HepG2 (cell line): Measurements from ENCODE around the gene RGS7.

Source experiments
- EZH2 ChIP-seq: conservative IDR thresholded peaks from 2 replicates; pipeline ENCODE4 v1.6.1; 2012; ENCODE audit warnings: mild to moderate bottlenecking, low read depth, low read length, moderate library complexity
- MAFK ChIP-seq, 2 experiments: IDR thresholded peaks in 1 of 2; conservative IDR thresholded peaks in 1 of 2; 2 replicates each; pipeline ENCODE4 v1.6.1; 2011; ENCODE audit warnings: improper control_type of control experiment in 2 of 2, low read length in 2 of 2
- POLR2A ChIP-seq, 2 experiments: IDR thresholded peaks; 2 replicates each; pipeline ENCODE4 v1.6.1; 2011; ENCODE audit warnings: low read depth in 2 of 2, low read length in 2 of 2, mild to moderate bottlenecking in 1 of 2, moderate library complexity in 1 of 2; ENCODE audit not compliant: insufficient read depth in 1 of 2
- TARDBP ChIP-seq: sonication (generic); formaldehyde crosslinking; IDR thresholded peaks from 2 replicates; pipeline ENCODE4 v1.8.0; 2022; ENCODE audit warnings: mild to moderate bottlenecking, missing genetic modification reagents
- ZFAT ChIP-seq: sonication (generic); formaldehyde crosslinking; conservative IDR thresholded peaks from 2 replicates; pipeline ENCODE4 v1.8.1; 2023; ENCODE audit warnings: missing genetic modification reagents, inconsistent platforms
- TF ChIP-seq, protein P1 (sequence below): IDR thresholded peaks from 2 replicates; pipeline ENCODE4 v1.6.1; 2012; ENCODE audit warnings: inconsistent platforms
- TF ChIP-seq, protein P2 (sequence below), 2 experiments: IDR thresholded peaks; 2 replicates each; pipeline ENCODE4 v1.6.1; 2011 to 2012; ENCODE audit warnings: low read length in 2 of 2, borderline replicate concordance in 1 of 2, low read depth in 1 of 2, mild to moderate bottlenecking in 1 of 2, moderate library complexity in 1 of 2

DNA sequence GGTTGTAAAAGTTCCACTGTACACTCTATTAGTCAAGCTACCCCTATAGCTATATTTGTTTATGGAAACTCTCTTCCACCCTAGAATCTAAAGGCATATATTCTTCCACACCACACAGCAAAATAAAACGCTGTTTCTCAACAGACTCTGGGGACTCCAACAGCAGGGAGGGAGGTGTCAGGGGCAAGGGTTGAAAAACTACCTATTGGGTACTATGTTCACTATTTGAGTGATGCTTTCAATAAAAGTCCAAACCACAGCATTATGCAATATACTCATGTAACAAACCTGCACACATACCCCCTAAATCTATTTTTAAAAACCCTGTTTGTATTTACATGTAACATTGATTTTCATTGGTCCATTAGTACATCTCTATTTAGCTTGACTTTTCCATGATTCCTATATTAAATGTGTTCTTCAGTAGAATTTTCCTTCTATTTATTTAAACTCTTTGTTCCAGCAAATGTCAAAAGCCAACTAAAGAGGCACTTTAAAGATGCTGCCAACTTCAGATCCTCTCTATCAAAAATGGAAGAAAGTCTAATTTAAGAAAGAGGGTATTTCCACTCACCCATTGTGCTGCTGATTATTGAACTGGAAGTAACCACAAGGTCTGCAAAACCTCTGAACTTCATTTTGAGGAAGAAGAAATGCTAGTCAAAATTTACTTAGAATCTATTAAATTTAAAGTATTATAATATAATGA lies 26.2 kb downstream of the RGS7 start:
- no peak for TF ChIP-seq ZFAT
- no peak for TF ChIP-seq POLR2A (IDR thresholded peaks at IDR 0.05; ENCODE audit: insufficient read depth in 1 of 2, low read depth in 2 of 2, low read length in 2 of 2)
- TF ChIP-seq, protein P1, sequence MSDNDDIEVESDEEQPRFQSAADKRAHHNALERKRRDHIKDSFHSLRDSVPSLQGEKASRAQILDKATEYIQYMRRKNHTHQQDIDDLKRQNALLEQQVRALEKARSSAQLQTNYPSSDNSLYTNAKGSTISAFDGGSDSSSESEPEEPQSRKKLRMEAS: no peak
- TF ChIP-seq TARDBP (CRISPR knock-in tag): no peak
- no peak for TF ChIP-seq EZH2
- no peak for TF ChIP-seq MAFK (conservative IDR thresholded peaks at IDR 0.05 in 1 of 2, IDR thresholded peaks at IDR 0.05 in 1 of 2; ENCODE audit: low read length in 2 of 2)
- TF ChIP-seq, protein P2, sequence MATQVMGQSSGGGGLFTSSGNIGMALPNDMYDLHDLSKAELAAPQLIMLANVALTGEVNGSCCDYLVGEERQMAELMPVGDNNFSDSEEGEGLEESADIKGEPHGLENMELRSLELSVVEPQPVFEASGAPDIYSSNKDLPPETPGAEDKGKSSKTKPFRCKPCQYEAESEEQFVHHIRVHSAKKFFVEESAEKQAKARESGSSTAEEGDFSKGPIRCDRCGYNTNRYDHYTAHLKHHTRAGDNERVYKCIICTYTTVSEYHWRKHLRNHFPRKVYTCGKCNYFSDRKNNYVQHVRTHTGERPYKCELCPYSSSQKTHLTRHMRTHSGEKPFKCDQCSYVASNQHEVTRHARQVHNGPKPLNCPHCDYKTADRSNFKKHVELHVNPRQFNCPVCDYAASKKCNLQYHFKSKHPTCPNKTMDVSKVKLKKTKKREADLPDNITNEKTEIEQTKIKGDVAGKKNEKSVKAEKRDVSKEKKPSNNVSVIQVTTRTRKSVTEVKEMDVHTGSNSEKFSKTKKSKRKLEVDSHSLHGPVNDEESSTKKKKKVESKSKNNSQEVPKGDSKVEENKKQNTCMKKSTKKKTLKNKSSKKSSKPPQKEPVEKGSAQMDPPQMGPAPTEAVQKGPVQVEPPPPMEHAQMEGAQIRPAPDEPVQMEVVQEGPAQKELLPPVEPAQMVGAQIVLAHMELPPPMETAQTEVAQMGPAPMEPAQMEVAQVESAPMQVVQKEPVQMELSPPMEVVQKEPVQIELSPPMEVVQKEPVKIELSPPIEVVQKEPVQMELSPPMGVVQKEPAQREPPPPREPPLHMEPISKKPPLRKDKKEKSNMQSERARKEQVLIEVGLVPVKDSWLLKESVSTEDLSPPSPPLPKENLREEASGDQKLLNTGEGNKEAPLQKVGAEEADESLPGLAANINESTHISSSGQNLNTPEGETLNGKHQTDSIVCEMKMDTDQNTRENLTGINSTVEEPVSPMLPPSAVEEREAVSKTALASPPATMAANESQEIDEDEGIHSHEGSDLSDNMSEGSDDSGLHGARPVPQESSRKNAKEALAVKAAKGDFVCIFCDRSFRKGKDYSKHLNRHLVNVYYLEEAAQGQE (IDR thresholded peaks at IDR 0.05; ENCODE audit: borderline replicate concordance in 1 of 2, low read depth in 1 of 2, low read length in 2 of 2): no peak
